ACC112 (cell line): ENCODE measurements around the gene KRT79.

Source experiments
- H2AFZ ChIP-seq: fragments of 200-600 bp; sonication (generic); one replicate; pipeline ENCODE4 v1.6.0; 2017; ENCODE audit warnings: antibody characterized with exemption, low read length; ENCODE audit not compliant: unreplicated experiment
- H3K27ac ChIP-seq: fragments of 200-600 bp; sonication (generic); 2 replicates; pipeline ENCODE4 v1.5.1; 2014; ENCODE audit warnings: low read depth, mild to moderate bottlenecking, antibody characterized with exemption, low read length, moderate library complexity
- H3K27me3 ChIP-seq: fragments of 200-600 bp; sonication (generic); 2 replicates; pipeline ENCODE4 v1.6.1; 2014; ENCODE audit warnings: mild to moderate bottlenecking, antibody characterized with exemption, low read length, moderate library complexity, mixed read lengths; ENCODE audit not compliant: insufficient read depth
- H3K36me3 ChIP-seq: fragments of 200-600 bp; sonication (generic); 2 replicates; pipeline ENCODE4 v1.6.1; 2016; ENCODE audit warnings: mild to moderate bottlenecking, antibody characterized with exemption, low read length, moderate library complexity, mixed read lengths; ENCODE audit not compliant: insufficient read depth
- H3K4me1 ChIP-seq: fragments of 200-600 bp; sonication (generic); one replicate; pipeline ENCODE4 v1.6.1; 2016; ENCODE audit warnings: low read length, mixed read lengths; ENCODE audit not compliant: insufficient read depth, unreplicated experiment, control insufficient read depth
- H3K4me3 ChIP-seq: fragments of 200-600 bp; sonication (generic); 2 replicates; pipeline ENCODE4 v1.5.1; 2014; ENCODE audit warnings: mild to moderate bottlenecking, low read depth, low read length
- H3K79me2 ChIP-seq: fragments of 200-600 bp; sonication (generic); one replicate; pipeline ENCODE4 v1.6.0; 2016; ENCODE audit warnings: low read length; ENCODE audit not compliant: control insufficient read depth, unreplicated experiment, insufficient read depth

The KRT79 gene

DNA sequence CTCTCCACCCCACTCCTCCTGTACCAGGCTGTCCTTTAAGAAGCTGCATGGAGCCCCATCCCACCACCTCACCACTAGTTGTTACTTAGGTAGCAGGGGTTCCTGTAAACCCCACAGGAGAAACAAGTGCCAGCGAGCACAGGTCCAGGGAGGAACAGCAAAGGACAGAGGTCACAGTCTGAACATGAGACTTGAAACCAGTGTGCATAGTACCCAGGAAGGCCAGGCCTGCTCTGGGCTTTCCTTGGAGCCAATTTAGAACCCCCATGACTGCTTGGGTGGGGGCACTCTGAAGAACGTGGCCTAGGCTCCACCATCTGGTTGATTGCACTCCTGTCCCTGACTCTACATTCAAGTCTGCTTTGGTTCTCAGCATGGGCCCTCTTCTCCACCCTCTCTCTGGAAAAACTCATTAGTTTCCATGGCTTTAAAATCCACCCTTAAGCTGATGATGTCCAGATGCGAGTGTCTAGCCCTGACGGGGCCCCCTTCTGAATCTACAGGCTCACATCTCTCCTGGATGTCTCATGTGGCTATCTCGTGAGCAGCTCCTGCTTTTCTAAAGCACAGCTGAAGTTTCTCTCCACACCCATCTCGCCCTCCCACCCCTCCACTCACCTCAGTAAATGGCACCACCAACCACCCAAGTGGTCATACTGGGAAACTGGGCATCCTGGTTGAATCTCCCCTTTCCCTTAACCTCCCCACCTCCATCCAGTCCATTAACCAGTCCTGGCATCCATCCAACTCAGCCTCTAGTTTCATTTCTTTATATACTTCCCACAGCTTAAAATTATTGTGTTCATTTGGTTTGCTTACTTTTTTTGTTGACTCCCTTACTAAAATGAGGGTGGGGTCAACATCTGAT, 46.6 kb downstream of the KRT79 start:
- Histone ChIP-seq H3K79me2 (no peaks in the 10 kb centered on the region), H3K27ac (no peak overlapping the region), H3K4me3 (no peak overlapping the region), H2AFZ (no peak overlapping the region), H3K4me1 (no peaks in the 10 kb centered on the region), H3K27me3 (peaks cover 89% of the 10 kb centered on the region), H3K36me3 (no peaks in the 10 kb centered on the region)

DNA sequence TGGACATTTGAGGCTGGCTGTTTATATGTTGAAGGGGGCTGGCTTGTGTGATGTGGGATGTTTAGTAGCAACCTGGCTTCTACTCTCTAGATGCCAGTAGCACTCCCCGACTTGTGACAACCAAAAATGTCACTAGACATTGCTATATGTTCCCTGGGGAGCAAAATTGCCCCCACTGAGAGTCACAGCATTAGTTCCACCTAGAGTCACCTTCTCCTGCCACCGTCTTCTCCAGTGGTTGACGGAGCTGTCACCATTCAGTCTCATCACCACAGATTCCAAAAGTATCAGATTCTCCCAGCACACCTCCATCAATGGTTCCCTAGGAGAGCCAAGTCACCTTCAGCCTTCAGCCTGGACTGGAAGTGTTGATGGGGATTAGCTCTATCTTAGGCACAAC, 49.2 kb downstream of the KRT79 start:
- H3K27me3 ChIP-seq = peaks cover 89% of the 10 kb centered on the region
- no peak overlapping the region for H3K27ac ChIP-seq
- H2AFZ ChIP-seq = no peak overlapping the region
- H3K4me3 ChIP-seq = no peak overlapping the region
- no peaks in the 10 kb centered on the region for H3K36me3 ChIP-seq
- H3K79me2 ChIP-seq = no peaks in the 10 kb centered on the region
- H3K4me1 ChIP-seq = no peaks in the 10 kb centered on the region

DNA sequence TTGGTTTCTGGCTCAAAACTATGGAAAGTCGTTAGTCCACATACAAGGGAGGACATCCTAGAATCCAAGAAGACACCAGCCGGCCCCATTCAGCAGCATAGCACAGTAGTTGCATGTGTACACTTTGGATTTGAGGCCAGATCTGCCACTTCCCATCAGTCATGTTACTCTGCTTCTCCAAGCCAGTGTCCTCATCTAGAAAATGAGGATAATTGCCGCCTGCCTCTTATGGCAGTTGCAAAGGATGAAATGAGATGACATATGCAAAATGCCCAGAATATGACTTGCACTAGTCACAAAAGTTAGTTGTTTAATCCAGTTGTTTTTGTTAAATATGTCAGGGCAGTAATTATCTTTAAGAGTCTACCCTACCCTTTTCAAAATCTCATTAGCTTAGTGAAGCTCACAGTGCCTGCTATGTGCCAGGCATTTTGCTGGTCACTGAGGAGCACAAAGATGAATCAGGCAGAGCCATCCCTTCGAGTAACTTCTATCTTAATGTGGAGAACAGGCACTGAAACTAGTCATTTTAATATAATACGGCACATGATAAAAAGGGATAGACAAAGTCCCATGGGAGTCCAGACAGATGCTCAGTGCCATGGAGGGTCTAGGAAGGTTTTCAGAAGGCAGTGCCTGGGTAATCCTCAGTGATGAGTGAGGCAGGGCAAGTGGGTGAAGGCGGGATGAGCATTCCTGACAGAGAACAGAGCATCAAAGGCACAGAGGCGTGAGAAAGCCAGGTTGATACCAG, 50.4 kb downstream of the KRT79 start:
- Histone ChIP-seq H3K79me2 (no peaks in the 10 kb centered on the region), H3K27me3 (peaks cover 89% of the 10 kb centered on the region), H3K27ac (no peak overlapping the region), H3K36me3 (no peaks in the 10 kb centered on the region), H2AFZ (no peak overlapping the region), H3K4me1 (no peaks in the 10 kb centered on the region), H3K4me3 (no peak overlapping the region)

DNA sequence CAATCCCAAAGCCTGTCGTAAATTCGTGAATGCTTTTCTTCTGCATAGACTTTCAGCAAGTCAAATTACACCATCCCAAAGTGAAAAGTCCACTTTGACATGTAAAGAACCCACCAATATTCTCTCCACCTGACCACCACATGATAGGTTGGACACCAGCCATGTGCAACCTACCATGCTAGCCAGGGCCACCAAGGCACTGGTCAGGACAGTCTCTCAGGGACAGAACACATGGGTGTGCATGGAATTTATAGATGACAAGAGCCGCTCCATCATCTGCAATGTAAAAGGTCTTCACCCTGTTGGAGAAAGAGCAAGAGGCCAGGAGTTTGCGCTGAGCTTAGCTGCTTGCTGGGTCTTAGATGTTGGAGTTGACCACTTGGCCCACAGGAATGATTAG, 51.6 kb downstream of the KRT79 start:
- Histone ChIP-seq H3K27me3 (peaks cover 89% of the 10 kb centered on the region), H3K36me3 (no peaks in the 10 kb centered on the region), H3K4me1 (no peaks in the 10 kb centered on the region), H2AFZ (no peak overlapping the region), H3K79me2 (no peaks in the 10 kb centered on the region), H3K4me3 (no peak overlapping the region), H3K27ac (no peak overlapping the region)

DNA sequence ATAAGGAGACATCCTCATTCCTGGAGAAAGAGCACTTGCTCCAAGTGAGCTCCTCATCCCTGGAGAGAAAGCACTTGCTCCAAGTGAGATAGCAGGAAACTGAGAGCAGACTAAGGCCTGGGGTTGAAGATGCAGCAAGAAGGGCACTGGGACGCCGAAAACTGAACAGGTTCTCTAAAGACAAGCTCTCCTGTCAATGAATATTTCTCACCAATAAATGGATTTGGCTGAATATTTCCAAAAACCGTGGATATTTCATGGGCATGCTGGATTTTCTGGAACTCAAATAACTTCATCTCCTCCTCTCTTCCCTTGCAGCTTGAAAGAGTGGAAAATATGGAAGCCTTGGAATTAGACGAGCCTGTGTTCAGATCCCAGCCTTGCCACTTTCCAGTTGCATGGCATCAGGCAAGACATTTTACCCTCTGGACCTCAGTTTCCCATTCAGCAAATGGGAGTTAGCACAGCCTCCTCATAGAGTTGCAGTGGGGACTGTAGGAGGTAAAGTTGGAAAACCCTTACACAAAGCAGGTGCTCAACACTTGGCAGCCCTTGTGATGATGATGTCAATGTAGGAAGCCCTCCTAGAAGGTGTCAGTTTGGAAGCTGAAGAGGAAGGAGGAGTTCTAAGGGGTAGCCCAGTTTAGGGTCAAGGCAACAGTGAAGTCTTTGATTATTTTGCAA, 52.6 kb downstream of the KRT79 start:
- H3K4me1 ChIP-seq = no peaks in the 10 kb centered on the region
- no peak overlapping the region for H3K27ac ChIP-seq
- peaks cover 90% of the 10 kb centered on the region for H3K27me3 ChIP-seq
- H3K79me2 ChIP-seq = no peaks in the 10 kb centered on the region
- H3K36me3 ChIP-seq = no peaks in the 10 kb centered on the region
- H2AFZ ChIP-seq = no peak overlapping the region
- no peak overlapping the region for H3K4me3 ChIP-seq

DNA sequence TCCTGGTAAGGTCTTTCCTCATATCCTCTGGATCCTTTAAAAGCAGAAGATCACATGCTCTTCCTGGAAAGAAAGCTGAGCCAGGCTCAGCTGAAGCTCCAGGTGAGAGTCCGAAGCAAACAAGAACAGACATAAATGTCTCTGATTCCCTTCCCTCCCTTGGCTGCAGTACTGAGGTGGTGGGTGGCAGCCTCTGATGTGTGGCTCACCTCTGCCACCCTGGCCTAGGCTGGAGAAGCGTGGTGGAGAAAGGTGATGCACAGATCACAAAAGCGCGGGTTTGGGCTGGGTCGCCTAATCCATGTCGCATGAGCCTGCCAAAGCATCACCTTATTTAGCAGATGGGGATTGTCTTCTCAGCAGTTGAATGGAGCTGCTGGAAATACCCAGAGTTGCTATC, 54.2 kb downstream of the KRT79 start:
- Histone ChIP-seq H3K4me1 (no peaks in the 10 kb centered on the region), H3K27ac (no peak overlapping the region), H3K4me3 (no peak overlapping the region), H3K36me3 (no peaks in the 10 kb centered on the region), H3K27me3 (peaks cover 94% of the 10 kb centered on the region), H2AFZ (no peak overlapping the region), H3K79me2 (no peaks in the 10 kb centered on the region)

DNA sequence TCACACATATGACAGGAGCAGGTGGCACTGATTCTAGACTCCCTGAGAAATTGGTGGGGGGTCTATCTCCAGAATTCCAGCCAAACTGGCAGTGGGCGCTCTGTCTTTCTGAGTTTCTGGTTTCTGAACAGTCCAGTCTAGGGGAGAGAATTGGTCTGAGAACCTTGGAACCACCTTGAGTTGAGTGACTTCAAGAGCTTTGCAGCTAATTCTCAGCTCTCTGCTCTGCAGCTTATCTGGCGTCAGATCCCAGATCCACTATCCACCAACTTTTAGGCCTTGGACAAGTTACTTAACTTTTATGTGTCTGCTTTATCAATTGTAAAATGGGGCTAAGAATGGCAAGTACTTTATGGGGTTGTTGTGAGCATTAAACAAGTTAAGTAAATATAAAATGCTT, 55.3 kb downstream of the KRT79 start:
- H2AFZ ChIP-seq = no peak overlapping the region
- no peak overlapping the region for H3K27ac ChIP-seq
- no peaks in the 10 kb centered on the region for H3K4me1 ChIP-seq
- H3K79me2 ChIP-seq = no peaks in the 10 kb centered on the region
- H3K27me3 ChIP-seq = peaks cover 96% of the 10 kb centered on the region
- no peaks in the 10 kb centered on the region for H3K36me3 ChIP-seq
- no peak overlapping the region for H3K4me3 ChIP-seq

DNA sequence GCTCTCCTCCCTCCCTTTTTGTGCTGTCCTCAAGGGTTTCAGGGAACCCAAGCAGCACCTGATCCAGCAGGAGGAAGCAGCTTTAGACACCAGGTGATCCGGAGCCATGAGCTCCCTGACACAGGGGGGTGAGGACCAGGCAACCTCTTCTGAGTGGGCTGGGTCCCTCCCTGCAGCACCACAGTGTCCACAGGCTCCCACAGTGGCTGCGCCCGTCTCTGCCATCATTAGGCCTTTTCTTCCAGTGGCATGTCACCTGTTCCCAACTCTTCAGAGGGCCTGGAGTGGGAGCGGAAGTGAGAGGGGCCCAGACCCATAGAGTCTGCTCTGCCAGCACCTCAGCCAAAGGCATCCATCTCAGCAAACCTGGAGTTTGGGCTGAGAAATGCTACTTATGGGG, 56.5 kb downstream of the KRT79 start:
- no peaks in the 10 kb centered on the region for H3K4me1 ChIP-seq
- peaks cover 99% of the 10 kb centered on the region for H3K27me3 ChIP-seq
- H3K27ac ChIP-seq = no peak overlapping the region
- no peak overlapping the region for H2AFZ ChIP-seq
- H3K79me2 ChIP-seq = no peaks in the 10 kb centered on the region
- H3K36me3 ChIP-seq = no peaks in the 10 kb centered on the region
- no peak overlapping the region for H3K4me3 ChIP-seq

DNA sequence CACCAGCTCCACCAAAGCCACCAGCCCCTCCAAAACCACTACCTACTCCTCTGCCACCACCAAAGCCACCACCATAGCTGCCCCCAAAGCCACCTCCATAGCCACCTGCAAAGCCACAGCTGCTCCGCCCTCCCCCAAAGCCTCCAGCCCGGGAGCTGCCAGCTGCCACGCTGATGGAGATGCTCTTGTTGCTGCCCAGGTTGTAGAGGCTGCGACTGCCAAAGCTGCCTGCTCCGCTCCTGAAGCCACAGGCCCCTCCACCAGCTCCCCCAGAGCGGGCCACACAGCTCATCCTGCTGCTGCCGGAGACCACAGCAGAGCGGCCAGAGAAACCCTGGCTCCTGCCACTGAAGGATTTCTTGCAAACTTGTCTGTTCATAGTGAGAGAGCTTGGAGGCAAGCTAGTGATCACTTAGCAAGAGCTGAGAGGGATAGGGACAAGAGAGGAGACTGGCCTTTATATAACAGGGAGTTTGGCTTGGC, 57.2 kb downstream of the KRT79 start, which contains the start of gene KRT76:
TSS of gene KRT76 (minus strand) at position 433 of the 483 bp plus-strand sequence. CDS start at position 379, 54 bp downstream.
- no peak within 1 kb of the TSS for H3K27ac ChIP-seq
- H3K79me2 ChIP-seq = no peaks in the 10 kb centered on the region
- H3K36me3 ChIP-seq = no peaks in the 10 kb centered on the region
- peaks cover 99% of the 10 kb centered on the region for H3K27me3 ChIP-seq
- no peak within 1 kb of the TSS for H2AFZ ChIP-seq
- H3K4me1 ChIP-seq = no peaks in the 10 kb centered on the region
- H3K4me3 ChIP-seq = no peak within 1 kb of the TSS

DNA sequence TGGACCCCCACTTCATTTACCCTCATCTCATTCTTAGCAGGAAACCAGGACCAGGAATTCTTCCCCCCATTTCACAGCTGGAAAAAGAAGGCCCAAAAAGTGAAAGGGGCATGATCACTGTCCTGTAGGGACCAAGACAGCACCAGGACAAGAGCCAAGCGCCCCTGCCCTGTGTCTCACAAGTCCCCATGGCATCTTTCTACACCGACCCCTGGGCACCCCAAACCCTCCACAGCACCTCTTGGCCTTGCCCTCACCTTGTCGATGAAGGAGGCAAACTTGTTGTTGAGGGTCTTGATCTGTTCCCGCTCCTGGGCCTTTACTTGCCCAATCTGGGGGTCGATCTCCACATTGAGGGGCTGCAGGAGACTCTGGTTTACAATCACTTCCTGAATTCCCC, 57.7 kb downstream of the KRT79 start:
- Histone ChIP-seq H3K4me1 (no peaks in the 10 kb centered on the region), H2AFZ (no peak overlapping the region), H3K36me3 (no peaks in the 10 kb centered on the region), H3K79me2 (no peaks in the 10 kb centered on the region), H3K4me3 (no peak overlapping the region), H3K27me3 (peaks cover 99% of the 10 kb centered on the region), H3K27ac (no peak overlapping the region)
